Measurements from ENCODE around the gene CFAP119.
A peak's percentile ranks its signal among the peaks of the same experiment; 100 is the strongest.

The CFAP119 gene

DNA sequence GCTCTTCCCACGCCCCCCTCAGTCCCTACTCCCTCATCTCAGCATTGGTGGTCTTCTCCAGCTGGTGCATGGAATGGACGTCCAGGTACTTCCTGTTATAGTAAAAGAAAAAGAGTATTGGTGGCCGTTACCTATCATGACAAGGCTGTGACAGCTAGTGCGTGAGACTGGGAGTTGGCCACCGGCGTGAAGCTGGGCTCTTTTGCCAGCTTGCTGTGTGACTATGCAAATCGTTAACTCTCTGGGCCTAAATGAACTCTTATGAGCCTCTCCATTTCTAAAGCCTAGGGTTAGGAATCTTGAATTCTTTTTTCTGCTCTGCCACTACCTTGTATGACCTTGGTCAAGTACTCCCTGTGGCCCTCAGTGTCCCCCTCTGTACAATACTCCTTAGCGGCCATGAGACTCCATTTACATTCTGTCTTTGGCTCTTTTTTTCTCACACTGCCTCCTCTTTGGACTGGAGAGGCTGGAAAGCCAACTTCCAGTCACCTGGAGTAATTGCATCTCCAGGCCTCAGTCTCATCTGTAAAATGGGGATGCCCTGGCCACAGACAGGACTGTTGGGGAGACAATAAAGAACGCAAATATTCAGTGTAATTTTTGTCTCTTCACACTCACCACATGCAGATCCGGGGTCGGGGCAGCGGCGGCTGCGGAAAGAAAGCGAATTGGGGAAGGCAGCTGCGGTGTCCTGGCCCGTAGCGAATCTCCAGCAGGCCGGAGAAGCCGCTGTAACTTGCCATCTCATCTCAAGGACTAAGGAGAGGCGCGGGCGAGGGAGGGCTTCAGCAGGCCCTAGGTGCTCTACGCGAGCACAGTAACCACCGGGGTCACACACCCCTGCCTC is 1.1 kb downstream of the CFAP119 start:
- no peak for DNase-seq

DNA sequence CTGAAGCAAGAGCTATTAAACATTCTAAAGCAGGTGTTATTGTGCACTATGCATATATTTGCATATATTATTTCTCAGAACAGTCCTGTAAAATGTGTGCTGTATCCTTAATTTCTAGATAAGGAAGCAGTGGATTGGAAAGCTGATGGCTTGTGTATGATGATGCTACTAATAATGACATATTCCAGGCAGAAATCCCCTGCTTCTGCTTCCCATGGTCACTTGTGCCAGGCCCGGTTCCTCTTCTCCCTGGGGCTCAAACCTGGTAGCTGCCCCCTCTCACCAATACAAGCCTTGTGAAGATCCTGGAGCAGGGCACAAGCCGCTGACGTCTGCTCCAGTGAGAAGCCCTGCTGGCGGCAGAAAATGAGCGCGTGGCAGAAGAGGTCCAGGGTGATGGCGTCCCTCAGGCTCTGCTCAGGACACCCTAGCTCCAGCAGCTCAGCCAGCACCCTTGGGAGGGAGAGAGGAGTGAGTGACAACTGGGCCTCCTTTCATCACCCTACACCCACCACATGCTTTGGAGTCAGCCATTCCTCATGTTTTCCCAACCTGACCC is 1.8 kb downstream of the CFAP119 start:
- DNase-seq: no peak

DNA sequence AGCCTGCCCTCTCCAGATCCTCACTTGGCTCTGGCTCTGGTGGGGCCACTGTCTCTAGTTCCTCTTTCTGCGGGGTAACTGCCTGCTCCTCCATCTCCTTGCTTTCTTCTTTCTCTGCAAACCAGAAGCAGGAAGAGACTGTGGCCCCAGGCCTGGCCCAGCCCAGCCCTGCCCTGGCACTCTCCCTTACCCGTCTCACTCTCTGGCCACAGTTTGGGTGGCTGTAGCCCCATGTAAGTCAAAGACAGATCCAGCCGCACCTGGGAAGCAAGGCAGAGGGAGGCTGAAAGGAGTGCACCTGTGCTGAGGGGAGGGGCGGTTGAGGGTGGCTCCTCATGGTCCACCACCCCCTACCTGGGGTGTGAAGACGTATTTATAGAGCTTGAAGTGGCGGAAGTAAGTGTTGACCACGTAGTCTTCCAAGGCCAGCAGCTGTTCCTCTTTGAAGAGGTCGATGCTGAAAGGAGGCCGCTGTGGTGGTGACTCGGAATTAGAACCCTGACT is 2.8 kb downstream of the CFAP119 start:
- no peak for DNase-seq

DNA sequence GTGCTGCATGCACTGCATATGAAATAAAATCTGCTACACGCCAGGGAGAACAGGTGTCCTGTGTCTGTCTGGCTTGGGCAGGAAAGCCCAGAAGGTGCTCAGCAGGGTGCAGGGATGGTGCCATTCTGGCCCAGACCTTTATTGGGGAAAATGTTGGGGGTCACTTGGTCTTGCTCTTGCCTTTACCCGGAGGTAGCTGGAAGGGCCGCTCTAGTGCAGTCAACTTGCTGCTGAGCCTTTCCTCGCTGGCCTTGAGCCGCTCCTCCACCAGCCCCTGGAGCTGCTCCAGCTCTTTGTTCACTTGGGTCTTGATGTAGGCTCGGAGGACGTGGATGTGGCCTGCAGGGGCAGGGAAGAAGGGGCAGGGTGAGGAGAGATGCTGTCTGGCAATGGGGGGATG is 4.5 kb downstream of the CFAP119 start:
- no peak for DNase-seq

DNA sequence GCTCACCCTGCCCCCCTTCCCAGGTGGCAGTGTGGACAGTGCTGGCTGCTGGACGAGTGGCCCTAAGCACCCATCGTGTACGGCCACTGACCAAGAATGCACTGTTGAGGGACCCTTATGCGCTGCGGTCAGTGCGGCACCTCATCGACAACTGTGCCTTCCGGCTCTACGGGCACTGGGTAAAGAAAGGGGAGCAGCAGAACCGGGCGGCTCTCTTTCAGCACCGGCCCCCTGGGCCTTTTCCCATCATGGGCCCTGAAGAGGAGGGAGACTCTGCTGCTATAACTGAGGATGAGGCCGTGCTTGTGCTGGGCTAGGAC is 5.1 kb downstream of the CFAP119 start:
- no peak for DNase-seq

DNA sequence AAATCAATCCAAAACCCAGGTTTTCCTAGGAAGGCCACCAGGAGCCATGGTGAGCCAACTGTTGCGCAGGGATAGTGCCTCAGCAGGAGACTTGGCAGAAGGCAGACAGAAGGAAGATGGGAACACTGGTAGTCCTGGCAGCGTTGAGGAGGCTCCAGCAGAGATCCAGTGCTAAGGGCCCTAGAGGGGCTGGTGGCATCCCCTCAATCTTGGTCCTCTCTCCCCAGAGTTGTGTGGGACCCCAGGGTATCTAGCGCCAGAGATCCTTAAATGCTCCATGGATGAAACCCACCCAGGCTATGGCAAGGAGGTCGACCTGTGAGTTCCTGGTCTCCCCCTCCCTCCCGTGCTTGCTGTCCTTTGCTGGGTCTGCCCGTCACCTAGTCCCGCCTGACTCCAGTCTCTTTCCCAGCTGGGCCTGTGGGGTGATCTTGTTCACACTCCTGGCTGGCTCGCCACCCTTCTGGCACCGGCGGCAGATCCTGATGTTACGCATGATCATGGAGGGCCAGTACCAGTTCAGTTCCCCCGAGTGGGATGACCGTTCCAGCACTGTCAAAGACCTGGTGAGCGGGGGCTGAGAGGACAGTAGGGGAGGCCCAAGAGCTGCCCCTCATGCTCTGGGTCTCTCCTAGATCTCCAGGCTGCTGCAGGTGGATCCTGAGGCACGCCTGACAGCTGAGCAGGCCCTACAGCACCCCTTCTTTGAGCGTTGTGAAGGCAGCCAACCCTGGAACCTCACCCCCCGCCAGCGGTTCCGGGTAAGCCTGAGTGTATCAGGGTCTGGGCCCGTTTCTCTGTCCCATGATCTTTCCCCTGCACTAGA is 5.7 kb downstream of the CFAP119 start:
- no peak for DNase-seq

DNA sequence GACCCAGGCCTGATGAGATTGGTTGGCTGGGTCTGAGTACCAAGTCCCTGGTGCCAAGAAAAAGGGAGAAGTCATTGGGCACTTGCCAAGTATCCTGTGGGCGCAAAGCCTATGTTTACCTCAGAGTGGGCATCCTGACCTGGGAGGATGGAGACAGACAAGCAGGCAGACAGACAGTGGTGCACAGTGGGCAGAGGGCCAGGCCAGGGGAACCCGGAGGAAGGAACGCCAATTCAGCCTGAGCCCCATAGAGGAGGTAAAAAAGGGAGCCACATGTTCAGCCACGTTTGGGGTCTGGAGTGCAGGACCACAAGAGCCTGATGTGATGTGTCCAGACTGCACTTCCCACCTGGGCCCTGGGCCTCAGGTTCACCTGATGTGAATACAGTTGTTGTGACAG is 8.3 kb downstream of the CFAP119 start:
- no peak for DNase-seq

DNA sequence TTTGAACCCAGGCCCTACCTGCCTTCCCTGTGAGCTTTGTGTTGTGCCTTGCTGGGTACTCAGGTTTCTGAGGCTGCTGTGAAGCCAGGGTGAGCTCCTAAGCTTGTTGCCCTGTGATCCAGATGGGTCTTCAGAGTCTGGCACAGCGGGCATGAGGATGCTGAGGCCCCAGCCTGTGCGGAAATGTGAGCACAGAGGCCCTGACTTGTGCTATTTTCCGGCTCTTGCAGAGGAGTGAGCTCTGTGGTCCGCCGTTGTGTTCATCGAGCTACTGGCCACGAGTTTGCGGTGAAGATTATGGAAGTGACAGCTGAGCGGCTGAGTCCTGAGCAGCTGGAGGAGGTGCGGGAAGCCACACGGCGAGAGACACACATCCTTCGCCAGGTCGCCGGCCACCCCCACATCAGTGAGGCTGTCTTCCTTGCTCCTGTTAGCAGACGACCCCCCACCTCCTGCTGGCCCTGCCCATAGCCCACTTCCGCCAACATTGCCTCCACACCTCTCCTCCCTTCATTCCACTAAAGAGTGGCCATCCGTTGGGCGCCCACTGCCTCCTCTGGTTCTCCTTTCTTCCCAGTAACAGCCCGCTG is 10.9 kb downstream of the CFAP119 start:
- no peak for DNase-seq

DNA sequence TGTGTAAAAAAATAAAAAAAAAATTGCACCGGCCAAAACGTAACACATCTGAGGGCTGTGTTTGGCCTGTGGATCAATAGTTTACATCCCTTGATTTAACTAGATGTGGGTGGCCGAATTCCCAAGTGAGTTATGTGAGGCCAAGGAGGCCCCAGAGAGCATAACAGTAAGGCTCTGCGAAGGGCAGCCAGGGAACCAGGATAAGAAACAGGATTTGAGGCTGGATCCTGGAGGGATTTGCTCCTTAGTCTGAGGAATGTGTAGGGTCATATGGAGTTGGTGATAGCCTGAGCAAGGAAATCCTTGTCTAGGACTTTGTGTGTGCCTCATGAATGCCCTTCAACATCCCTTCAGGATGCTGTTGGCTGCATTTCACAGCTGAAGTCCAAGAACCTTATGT is 11.7 kb downstream of the CFAP119 start:
- DNase-seq: no peak

DNA sequence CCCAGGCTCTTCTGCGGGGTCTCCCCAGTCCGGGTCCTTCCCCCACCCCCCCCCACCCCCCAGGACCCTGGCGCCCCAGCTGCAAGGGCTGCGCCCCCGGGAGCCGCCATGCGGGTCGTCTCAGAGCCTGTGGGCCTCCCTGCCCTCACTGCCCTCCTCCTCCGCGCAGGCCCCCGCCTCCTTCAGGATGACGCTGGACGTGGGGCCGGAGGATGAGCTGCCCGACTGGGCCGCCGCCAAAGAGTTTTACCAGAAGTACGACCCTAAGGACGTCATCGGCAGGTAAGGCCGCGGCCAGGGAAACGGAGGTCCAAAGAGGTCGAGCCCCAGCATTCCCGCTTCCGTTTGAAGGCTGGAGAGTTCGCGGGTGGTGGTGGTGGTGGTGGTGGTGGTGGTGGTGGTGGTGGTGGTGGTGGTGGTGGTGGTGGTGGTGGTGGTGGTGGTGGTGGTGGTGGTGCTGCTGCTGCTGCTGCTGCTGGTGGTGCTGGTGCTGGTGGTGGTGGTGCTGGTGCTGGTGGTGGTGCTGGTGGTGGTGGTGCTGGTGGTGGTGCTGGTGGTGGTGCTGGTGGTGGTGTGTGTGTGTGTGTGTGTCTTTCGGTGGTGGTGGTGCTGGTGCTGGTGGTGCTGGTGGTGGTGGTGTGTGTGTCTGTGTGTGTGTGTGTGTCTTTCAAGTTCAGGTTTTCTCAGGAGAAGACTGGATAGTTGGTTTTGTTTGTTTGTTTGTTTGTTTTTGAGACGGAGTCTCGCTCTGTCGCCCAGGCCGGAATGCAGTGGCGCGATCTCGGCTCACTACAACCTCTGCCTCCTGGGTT is 13.0 kb downstream of the CFAP119 start:
- no peak for DNase-seq

DNA sequence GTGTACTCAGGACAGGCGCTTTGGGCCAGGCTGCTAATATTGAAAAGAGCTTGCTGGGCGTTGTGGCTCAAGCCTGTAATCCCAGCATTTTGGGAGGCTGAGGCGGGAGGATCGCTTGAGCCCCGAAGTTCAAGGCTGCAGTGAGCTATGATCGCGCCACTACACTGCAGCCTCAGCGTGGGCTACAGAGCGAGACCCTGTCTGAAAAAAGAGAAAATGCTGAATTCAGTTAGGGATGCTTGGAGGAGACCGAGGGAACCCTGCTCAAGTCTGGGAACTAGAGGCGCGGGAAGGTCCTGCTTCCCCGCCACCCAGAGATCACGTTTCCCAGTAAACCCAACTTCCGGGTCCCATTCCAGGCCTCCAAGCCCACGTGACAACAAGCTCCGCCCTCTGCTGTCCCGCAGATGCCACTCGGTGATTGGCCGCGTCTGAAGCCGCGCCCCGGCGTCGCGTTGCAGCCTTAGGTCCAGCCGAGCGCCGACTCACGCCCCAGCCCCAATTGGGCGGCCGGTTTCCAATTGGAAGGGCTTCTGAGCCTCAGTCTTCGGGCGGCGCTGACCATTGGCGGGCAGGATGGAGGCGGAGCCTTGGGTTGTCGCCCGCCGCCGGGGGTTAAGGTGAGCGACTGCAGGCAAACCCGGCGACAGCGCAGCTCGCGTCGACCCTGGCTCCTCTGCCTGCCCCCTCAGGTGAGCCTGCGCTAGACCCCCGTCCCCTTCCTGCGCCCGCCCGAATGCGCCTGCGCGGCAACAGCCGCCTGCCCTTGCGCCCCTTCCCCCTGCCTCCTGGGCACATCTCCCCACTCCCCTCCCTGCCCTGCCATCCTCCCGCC is 13.8 kb downstream of the CFAP119 start, which contains the start of gene PHKG2:
Gene PHKG2 (plus strand): TSS at position 627 of the 835 bp plus-strand sequence. CDS start 396 bp downstream, outside the sequence.
- DNase-seq: peak; percentile 92

DNA sequence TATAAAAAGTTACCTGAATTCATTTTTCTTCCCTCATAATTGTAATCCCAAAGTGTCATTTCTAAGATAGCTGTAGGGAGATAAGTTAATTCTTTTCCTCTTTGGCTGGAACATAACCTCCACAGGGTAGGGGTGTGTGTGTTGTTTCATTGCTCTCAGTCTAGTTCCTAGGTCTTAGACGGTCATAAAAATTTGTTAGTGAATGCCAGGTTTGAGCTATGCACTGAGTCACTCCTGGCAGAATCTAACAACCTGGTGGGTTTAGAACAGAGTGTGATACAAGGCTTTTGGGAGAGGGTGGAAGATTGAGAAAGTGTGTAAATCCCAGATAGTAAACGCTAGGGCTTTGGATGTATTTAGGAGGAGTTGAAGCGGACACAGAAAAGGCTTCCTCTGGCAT is 14.5 kb downstream of the CFAP119 start:
- DNase-seq: no peak

DNA sequence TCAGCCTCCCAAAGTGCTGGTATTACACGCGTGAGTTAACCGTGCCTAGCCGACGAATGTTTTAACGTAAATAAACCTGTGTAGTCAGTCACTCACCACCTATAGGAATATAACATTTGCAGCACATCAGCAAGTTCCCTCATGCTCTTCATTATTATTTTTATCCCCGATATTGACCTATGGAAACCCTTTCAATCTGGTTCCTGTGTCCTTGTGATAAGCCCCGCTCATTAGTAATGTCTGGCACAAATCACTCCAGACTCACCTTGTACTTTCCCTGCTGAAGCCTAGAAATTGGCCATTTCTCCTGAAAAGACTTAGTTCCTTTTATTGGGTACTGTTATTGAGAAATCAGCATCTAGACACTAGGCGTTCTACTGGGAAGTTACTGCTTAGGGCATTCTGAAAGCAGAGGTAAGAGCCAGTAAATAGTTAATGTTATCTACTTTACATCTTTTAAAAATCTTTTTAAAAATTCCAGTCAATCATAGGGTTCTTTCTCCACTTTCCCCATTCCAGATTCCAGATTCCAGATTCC is 15.2 kb downstream of the CFAP119 start:
- no peak for DNase-seq

DNA sequence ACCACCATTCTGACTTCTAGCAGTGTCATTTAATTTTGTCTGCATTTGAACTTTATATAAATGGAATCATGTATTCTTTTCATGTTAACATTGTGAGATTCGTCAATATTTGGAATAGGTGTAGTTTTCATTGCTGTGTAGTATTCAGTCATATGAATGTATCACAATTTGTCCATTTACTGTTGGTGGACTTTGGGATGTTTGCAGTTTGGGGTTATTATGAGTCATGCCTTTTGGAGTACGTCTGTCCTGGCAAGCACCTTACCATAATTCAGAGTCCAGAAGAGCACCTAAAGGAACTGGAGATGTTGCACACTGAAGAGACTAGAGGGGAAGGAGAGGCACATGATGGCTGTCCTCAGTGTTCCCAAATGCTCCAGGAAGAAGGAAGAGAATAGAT is 16.8 kb downstream of the CFAP119 start:
- no peak for DNase-seq

DNA sequence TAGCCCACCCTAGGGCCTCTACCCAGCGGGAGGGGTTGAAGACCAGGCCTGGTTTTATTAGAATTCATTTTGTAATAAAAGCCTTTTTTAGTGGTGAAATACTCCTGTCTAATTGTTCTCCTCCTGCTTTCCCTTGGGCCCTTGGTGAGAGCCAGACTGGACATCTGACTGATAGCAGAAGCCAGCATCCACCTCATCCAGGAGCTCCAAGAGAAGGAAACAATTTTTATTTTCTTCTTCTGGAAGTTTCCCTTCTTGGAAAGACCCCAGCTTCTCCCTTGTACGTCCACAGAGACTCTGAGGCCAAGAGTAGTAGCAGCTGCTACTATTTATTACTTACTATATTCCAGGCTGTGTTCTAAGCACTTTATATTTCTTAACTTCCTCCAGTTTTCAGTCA is 17.7 kb downstream of the CFAP119 start:
- DNase-seq: no peak

DNA sequence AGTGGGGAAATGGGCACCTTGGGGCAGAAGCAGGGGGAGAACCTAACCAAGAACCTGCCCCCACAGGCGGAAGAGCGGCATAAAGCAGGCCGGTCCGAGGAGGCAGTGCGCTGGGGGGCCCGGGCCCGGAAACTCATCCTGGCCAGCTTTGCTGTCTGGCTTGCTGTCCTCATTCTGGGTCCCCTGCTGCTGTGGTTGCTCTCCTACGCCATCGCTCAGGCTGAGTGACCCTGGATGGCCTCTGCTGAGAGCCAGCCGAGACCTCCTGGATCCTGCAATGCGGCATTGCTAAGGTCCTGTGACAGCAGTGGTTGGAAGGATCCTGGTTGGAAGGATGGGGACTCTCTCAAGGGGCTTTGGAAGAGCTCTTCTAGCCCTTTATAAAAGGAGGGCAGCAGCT is 18.1 kb downstream of the CFAP119 start:
- DNase-seq: no peak

DNA sequence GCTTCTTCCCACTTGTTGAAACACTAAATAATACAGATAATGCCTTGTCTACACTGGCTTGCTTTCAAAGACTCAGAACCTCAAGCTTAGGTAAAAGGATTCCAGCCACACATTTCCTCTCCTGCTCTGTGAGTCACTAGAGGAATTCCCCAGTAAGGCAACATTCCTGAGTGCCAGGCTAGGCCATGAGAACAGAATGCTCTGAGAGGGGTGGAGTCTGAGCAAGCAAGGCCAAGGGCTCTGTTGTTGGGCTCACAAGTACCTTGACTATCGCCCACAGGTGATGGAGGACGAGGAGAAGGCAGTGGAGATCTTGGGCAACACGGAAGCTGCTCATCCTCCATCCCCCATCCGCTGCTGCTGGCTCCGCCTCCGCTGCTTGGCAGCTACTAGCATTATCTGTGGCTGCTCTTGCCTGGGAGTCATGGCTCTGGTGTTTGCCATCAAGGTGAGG is 20.4 kb downstream of the CFAP119 start:
- no peak for DNase-seq

DNA sequence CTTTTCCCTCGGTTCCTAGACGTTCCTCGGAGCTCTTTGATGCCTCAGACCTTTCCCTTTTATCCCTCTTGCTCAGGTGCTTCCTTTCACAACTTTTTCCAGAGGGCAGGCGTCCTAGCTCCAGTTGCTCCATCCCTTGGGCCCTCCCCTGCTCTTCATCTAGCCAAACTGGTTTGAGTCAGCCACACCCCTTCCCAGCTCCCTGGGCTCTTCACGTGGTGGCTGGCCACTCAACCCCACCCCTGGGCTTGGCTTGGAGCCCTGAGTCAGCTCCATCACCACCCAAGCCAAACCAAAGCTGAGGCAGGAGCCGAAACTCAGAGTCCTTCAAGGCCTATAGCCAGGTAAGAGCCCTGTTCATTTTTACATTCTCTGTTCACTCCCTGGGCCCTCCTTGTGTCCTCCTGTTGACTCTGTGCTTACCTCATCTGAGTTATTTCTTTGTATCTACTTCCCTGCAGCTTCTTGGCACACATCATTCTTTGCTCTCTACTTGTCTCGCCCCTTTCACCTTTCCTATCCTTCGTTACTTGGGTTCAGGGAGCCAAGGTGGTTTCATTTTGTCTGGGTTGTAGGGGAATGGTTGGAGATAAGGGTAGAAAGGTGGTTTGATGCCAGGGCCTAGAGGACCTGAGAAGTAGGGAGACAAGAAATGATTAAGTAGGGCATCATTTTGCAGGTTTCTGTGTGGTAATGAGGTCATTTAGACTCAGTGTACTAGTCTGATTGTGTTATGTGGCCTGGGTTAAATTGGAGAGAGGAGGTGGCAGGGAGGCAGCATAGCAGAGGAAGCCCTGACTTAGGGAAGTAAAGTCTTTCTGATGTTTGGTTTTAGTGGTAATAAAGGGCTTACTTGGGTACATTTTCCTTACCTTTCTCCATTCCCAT is 21.3 kb downstream of the CFAP119 start:
- no peak for DNase-seq

DNA sequence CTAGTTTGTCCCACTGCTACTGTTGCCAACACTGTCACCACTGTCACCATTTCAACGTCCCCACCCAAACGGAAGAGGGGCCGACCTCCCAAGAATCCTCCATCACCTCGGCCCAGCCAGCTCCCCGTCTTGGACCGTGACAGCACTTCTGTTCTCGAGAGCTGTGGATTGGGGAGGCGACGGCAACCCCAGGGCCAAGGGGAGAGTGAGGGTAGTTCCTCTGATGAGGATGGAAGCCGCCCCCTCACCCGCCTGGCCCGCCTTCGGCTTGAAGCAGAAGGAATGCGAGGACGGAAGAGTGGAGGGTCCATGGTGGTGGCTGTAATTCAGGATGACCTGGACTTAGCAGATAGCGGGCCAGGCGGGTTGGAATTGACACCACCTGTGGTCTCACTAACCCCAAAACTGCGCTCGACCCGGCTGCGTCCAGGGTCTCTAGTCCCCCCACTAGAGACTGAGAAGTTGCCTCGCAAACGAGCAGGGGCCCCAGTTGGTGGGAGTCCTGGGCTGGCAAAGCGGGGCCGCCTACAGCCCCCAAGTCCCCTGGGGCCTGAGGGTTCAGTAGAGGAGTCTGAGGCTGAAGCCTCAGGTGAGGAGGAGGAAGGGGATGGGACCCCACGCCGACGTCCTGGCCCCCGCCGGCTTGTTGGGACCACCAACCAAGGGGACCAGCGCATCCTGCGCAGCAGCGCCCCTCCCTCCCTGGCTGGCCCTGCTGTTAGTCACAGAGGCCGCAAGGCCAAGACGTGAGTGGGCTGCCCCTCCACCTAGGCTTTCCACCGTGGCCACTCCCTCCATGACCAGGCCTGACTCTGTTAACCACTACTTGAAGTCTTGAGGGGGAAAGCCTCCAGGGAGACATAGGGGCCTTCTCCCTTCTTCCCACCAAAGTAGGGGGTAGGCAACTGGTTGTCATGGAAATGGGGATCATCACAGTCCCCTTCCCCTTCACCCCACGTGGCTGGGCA is 22.6 kb downstream of the CFAP119 start:
- DNase-seq: no peak

Data from activated CD8-positive, alpha-beta memory T cell treated with anti-CD3 and anti-CD28 coated beads, Interleukin-2, amount 50 U/mL, for 4 hours (primary cell).